K562 (cell line): Measurements from ENCODE around the gene FGF2.

Experiments
- ESRRA ChIP-seq: fragments of 450-650 bp; IDR thresholded peaks from 2 replicates; pipeline ENCODE4 v1.6.1; 2014; ENCODE audit warnings: low read depth, mild to moderate bottlenecking, moderate library complexity, borderline replicate concordance
- PHF20 ChIP-seq: fragments of 450-650 bp; IDR thresholded peaks from 2 replicates; pipeline ENCODE4 v1.6.1; 2018; ENCODE audit not compliant: partially characterized antibody
- POLR2AphosphoS5 ChIP-seq: IDR thresholded peaks from 2 replicates; pipeline ENCODE4 v1.6.1; 2011; ENCODE audit warnings: mild to moderate bottlenecking, low read depth, low read length, moderate library complexity; ENCODE audit not compliant: control insufficient read depth, insufficient read depth
- ZKSCAN3 ChIP-seq: fragments of 250-450 bp; sonication (Bioruptor Pico); IDR thresholded peaks from 2 replicates; pipeline ENCODE4 v1.4.0; 2020
- TF ChIP-seq, protein P1 (sequence below): sonication (generic); formaldehyde crosslinking; IDR thresholded peaks from 2 replicates; pipeline ENCODE4 v1.9.0; 2022; ENCODE audit warnings: mild to moderate bottlenecking, missing genetic modification reagents
- TF ChIP-seq, protein P2 (sequence below), 3 experiments: IDR thresholded peaks in 2 of 3; conservative IDR thresholded peaks in 1 of 3; 2 replicates each; pipeline ENCODE4 v1.5.1; 2011 to 2012; ENCODE audit warnings: low read length in 3 of 3, mild to moderate bottlenecking in 3 of 3, control low read depth in 2 of 3, improper control_type of control experiment in 1 of 3, inconsistent platforms in 1 of 3, low read depth in 1 of 3, mixed read lengths in 1 of 3, moderate library complexity in 1 of 3; ENCODE audit not compliant: insufficient read depth in 2 of 3
- TF ChIP-seq, protein P3 (sequence below): sonication (generic); formaldehyde crosslinking; IDR thresholded peaks from 2 replicates; pipeline ENCODE4 v1.4.0; 2020; ENCODE audit warnings: mild to moderate bottlenecking, missing genetic modification reagents

DNA sequence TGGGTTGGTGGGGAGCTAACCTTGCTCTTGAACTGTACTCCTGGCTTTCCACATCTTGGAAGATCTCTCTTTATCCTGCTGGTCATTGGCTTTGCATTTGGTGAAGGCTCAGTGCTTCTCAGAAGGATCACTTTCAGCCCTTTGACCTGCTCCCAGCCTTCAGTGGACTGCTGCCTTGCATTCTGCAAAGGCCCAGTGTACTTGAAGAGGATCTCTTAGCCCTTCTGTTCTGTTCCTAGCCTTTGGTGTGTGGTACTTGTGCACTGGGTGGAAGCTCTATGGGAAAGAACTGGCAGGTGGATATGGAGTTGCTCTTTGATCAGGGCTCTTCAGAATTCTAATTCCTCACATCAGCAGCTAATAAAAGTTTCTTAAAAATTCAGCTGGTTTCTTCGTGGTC lies 46.5 kb downstream of the FGF2 start:
- TF ChIP-seq, protein P1, sequence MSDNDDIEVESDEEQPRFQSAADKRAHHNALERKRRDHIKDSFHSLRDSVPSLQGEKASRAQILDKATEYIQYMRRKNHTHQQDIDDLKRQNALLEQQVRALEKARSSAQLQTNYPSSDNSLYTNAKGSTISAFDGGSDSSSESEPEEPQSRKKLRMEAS (CRISPR knock-in tag) = no peak
- TF ChIP-seq, protein P2, sequence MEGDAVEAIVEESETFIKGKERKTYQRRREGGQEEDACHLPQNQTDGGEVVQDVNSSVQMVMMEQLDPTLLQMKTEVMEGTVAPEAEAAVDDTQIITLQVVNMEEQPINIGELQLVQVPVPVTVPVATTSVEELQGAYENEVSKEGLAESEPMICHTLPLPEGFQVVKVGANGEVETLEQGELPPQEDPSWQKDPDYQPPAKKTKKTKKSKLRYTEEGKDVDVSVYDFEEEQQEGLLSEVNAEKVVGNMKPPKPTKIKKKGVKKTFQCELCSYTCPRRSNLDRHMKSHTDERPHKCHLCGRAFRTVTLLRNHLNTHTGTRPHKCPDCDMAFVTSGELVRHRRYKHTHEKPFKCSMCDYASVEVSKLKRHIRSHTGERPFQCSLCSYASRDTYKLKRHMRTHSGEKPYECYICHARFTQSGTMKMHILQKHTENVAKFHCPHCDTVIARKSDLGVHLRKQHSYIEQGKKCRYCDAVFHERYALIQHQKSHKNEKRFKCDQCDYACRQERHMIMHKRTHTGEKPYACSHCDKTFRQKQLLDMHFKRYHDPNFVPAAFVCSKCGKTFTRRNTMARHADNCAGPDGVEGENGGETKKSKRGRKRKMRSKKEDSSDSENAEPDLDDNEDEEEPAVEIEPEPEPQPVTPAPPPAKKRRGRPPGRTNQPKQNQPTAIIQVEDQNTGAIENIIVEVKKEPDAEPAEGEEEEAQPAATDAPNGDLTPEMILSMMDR (IDR thresholded peaks at IDR 0.05 in 2 of 3, conservative IDR thresholded peaks at IDR 0.05 in 1 of 3; ENCODE audit: insufficient read depth in 2 of 3, low read depth in 1 of 3, low read length in 3 of 3) = no peak
- TF ChIP-seq PHF20 (no peak), ZKSCAN3 (CRISPR knock-in tag) (no peak), POLR2AphosphoS5 (no peak), ESRRA (no peak)
- TF ChIP-seq, protein P3, sequence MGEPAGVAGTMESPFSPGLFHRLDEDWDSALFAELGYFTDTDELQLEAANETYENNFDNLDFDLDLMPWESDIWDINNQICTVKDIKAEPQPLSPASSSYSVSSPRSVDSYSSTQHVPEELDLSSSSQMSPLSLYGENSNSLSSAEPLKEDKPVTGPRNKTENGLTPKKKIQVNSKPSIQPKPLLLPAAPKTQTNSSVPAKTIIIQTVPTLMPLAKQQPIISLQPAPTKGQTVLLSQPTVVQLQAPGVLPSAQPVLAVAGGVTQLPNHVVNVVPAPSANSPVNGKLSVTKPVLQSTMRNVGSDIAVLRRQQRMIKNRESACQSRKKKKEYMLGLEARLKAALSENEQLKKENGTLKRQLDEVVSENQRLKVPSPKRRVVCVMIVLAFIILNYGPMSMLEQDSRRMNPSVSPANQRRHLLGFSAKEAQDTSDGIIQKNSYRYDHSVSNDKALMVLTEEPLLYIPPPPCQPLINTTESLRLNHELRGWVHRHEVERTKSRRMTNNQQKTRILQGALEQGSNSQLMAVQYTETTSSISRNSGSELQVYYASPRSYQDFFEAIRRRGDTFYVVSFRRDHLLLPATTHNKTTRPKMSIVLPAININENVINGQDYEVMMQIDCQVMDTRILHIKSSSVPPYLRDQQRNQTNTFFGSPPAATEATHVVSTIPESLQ = no peak
